ENCODE data around the gene LAMA3. TPM values are rescaled to one million over a fixed set of nuclear protein-coding genes. Genes with fewer than 3 reads are reported as not detected.

LAMA3 gene
- total and polyA plus RNA-seq, 10 donors: 1.3 to 7.1 (median 3.0) TPM

DNA sequence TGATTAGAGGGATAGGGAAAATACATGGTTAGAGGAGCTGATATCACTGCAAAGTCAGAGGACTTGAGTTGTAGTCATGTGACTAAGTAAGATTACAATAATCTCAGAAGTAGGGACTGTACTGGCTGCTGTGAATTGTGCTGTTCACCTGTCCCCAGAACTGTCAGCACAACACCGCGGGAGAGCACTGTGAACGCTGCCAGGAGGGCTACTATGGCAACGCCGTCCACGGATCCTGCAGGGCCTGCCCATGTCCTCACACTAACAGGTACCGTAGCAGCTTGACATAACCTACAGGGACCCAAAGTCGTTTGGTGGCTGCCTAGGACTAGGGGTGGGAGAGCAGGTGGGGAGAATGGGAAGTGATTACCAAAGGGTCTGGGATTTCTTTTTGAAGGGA is 192.5 kb downstream of the LAMA3 start:
- no peak for DNase-seq
- intact Hi-C loops (cut with DNase I; ENCODE audit: low total_unique reads): no loop called here
- H3K36me3 ChIP-seq: no peaks in the 10 kb centered on the region
- no peaks in the 10 kb centered on the region for H3K9me3 ChIP-seq
- H3K4me3 ChIP-seq: no peak overlapping the region
- no peaks in the 10 kb centered on the region for H3K27me3 ChIP-seq (replicated peaks in 1 of 7)
- 89 to 95% (median 93%) methylated on average over 8 of the region's 8 CpGs for WGBS, 5 donors
- peaks cover 0 to 21% (median 9%) of the 10 kb centered on the region in 6 donors for H3K4me1 ChIP-seq
- TF ChIP-seq POLR2A (IDR thresholded peaks at IDR 0.05) (no peak), POLR2AphosphoS5 (IDR thresholded peaks at IDR 0.05) (no peak)
- TF ChIP-seq, protein P1, sequence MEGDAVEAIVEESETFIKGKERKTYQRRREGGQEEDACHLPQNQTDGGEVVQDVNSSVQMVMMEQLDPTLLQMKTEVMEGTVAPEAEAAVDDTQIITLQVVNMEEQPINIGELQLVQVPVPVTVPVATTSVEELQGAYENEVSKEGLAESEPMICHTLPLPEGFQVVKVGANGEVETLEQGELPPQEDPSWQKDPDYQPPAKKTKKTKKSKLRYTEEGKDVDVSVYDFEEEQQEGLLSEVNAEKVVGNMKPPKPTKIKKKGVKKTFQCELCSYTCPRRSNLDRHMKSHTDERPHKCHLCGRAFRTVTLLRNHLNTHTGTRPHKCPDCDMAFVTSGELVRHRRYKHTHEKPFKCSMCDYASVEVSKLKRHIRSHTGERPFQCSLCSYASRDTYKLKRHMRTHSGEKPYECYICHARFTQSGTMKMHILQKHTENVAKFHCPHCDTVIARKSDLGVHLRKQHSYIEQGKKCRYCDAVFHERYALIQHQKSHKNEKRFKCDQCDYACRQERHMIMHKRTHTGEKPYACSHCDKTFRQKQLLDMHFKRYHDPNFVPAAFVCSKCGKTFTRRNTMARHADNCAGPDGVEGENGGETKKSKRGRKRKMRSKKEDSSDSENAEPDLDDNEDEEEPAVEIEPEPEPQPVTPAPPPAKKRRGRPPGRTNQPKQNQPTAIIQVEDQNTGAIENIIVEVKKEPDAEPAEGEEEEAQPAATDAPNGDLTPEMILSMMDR (IDR thresholded peaks at IDR 0.05 in 8 of 11, conservative IDR thresholded peaks at IDR 0.05 in 3 of 11): no peak
- no peak overlapping the region for H3K27ac ChIP-seq

GRCh38 chr18:23882616-23883276 is 193.5 kb downstream of the LAMA3 start:
- Histone ChIP-seq H3K9me3 (no peaks in the 10 kb centered on the region), H3K27me3 (replicated peaks in 1 of 7) (no peaks in the 10 kb centered on the region), H3K36me3 (no peaks in the 10 kb centered on the region), H3K4me1 (peaks cover 0 to 21% (median 9%) of the 10 kb centered on the region in 6 donors), H3K27ac (no peak overlapping the region), H3K4me3 (no peak overlapping the region)
- DNase-seq: no peak
- intact Hi-C loops (cut with DNase I; ENCODE audit: low total_unique reads): no loop called here
- 87 to 94% (median 89%) methylated on average over 4 of the region's 4 CpGs for WGBS, 5 donors
- TF ChIP-seq POLR2AphosphoS5 (IDR thresholded peaks at IDR 0.05): no peak
- TF ChIP-seq POLR2A (IDR thresholded peaks at IDR 0.05): no peak
- TF ChIP-seq, protein P1 (IDR thresholded peaks at IDR 0.05 in 8 of 11, conservative IDR thresholded peaks at IDR 0.05 in 3 of 11): no peak

DNA sequence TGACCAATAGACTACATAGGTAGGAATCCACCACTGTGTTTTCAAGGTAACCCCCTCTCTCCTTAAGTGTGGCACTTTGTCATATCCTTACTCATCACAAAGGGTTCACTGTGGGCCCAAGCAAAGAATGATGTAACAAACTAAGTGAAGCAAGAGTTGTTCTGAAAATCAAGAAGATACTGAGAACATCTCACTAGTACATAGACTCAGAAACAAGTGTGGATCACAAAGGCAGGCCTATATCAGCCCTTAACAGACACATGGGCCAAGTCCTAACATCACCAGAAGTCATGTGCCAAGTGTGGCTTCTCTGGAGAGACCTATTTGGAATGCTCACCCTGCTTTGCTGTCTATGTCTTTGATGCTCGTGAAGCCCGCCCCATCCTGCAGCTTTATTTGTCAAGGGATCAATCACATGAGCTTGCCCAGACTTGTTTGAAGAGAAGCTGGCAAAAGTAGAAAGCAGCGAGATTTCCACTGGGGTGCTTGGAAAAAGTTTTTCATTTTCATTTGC is 194.1 kb downstream of the LAMA3 start:
- H3K27me3 ChIP-seq (replicated peaks in 1 of 7): no peaks in the 10 kb centered on the region
- no peaks in the 10 kb centered on the region for H3K36me3 ChIP-seq
- no peaks in the 10 kb centered on the region for H3K9me3 ChIP-seq
- H3K4me3 ChIP-seq: no peak overlapping the region
- intact Hi-C loops (cut with DNase I; ENCODE audit: low total_unique reads): no loop called here
- H3K27ac ChIP-seq: no peak overlapping the region
- 86 to 96% (median 94%) methylated on average over 3 of the region's 3 CpGs for WGBS, 5 donors
- TF ChIP-seq, protein P1 (IDR thresholded peaks at IDR 0.05 in 8 of 11, conservative IDR thresholded peaks at IDR 0.05 in 3 of 11): no peak
- TF ChIP-seq POLR2A (IDR thresholded peaks at IDR 0.05) (no peak), POLR2AphosphoS5 (IDR thresholded peaks at IDR 0.05) (no peak)
- DNase-seq: no peak
- peaks cover 0 to 21% (median 9%) of the 10 kb centered on the region in 6 donors for H3K4me1 ChIP-seq

DNA sequence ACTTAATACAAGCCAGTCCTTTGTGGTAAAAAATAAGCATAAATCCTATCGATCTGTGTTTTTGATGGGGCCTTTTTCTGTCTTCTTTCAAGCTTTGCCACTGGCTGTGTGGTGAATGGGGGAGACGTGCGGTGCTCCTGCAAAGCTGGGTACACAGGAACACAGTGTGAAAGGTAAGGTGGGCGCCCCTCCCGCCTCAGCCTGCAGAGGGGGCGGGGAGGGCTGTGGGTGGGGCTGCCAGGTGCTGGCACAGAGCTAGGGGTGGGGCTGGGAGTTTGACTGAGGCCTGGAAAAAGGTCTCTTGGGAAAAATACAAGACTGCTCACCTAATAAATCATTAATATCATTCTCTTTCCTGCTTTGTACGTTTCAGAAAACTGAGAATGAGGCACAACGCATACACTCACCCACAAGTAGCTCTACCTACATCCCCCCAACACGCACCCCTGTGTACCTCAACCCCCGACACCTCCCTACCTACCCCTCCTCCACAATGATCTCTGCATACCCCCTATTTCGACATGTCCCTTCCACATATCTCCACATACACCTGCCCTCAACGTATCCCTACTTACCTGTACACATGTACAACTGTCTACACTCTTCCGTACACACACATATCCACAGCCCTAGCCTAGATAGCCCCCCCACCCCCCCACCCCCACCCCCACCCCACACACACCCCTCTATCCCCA is 195.6 kb downstream of the LAMA3 start:
- Histone ChIP-seq H3K4me3 (no peak overlapping the region), H3K9me3 (no peaks in the 10 kb centered on the region), H3K27ac (peak overlapping the region in 2 of 8 donors; percentile 6 to 47), H3K36me3 (no peaks in the 10 kb centered on the region), H3K4me1 (peaks cover 0 to 21% (median 9%) of the 10 kb centered on the region in 6 donors), H3K27me3 (replicated peaks in 1 of 7) (no peaks in the 10 kb centered on the region)
- 84 to 89% (median 88%) methylated on average over 13 of the region's 13 CpGs for WGBS, 5 donors
- intact Hi-C loops (cut with DNase I; ENCODE audit: low total_unique reads): no loop called here
- TF ChIP-seq POLR2AphosphoS5 (IDR thresholded peaks at IDR 0.05): no peak
- TF ChIP-seq, protein P1 (IDR thresholded peaks at IDR 0.05 in 8 of 11, conservative IDR thresholded peaks at IDR 0.05 in 3 of 11): no peak
- TF ChIP-seq POLR2A (IDR thresholded peaks at IDR 0.05): no peak
- no peak for DNase-seq

All from spleen (tissue), 11 donors.